HepG2 (cell line): ENCODE results near the gene RPS14. TPM values are rescaled to one million over a fixed set of nuclear protein-coding genes. Genes with fewer than 3 reads are reported as not detected.

Experiments
- ATAC-seq: fragments of 200-7000 bp; cut with Tn5 transposase; 3 replicates; pipeline ENCODE4 v1.9.1; 2020; ENCODE audit warnings: mild to moderate bottlenecking, moderate library complexity
- BruUV-seq: library from RNA; stranded (reverse); fragments of 400-500 nt; replicated peaks from 2 replicates; lab custom pipeline; 2021; lab: Mats Ljungman, UMichigan
- CTCF ChIA-PET: fragments of 300-600 bp; formaldehyde crosslinking; extraction: SDS; loops from one replicate; lab custom pipeline; 2021; ENCODE audit warnings: low total read pairs, inconsistent platforms, low intra/inter-chr PET ratio; lab: Yijun Ruan, JAX
- POLR2A ChIA-PET: fragments of 350-600 bp; sonication (Branson Sonifier 250); formaldehyde crosslinking; loops from one replicate; lab custom pipeline; 2020; ENCODE audit warnings: antibody characterized with exemption, inconsistent platforms; lab: Yijun Ruan, JAX
- DNase-seq: peaks from one replicate; pipeline ENCODE4 v3.0.0-alpha.2; 2015; ENCODE audit warnings: low spot score
- FAIRE-seq: peaks from 3 replicates; lab custom pipeline; 2011; peaks lifted over from hg19 to GRCh38; lab: Jason Lieb, UNC
- H2AFZ ChIP-seq: one replicate; pipeline ENCODE4 v1.6.1; 2011; ENCODE audit warnings: low read length, inconsistent platforms
- H3K27ac ChIP-seq: fragments of 300-600 bp; 3 replicates; pipeline ENCODE4 v1.8.0; 2011; ENCODE audit warnings: mixed run types, mild to moderate bottlenecking, mixed read lengths, low read length, inconsistent platforms; ENCODE audit not compliant: insufficient read depth; ENCODE audit errors: extremely low read length
- H3K27me3 ChIP-seq, 2 experiments: fragments of 200-600 bp in 1 of 2; 2 replicates in 1 of 2; 3 replicates in 1 of 2; pipeline versions ENCODE4 v1.6.0 to v1.8.0; 2011; ENCODE audit warnings: low read length in 2 of 2, mild to moderate bottlenecking in 2 of 2, moderate library complexity in 2 of 2, inconsistent platforms in 1 of 2; ENCODE audit not compliant: insufficient read depth in 2 of 2, control insufficient read depth in 1 of 2
- H3K36me3 ChIP-seq, 2 experiments: fragments of 200-600 bp in 1 of 2; replicated peaks in 1 of 2; 2 replicates in 1 of 2; 3 replicates in 1 of 2; pipeline versions ENCODE4 v1.5.1 to v1.8.0; 2011; ENCODE audit warnings: low read length in 2 of 2, inconsistent platforms in 1 of 2; ENCODE audit not compliant: insufficient read depth in 2 of 2, control insufficient read depth in 1 of 2
- H3K4me1 ChIP-seq: 2 replicates; pipeline ENCODE4 v1.5.1; 2012; ENCODE audit warnings: low read length, inconsistent platforms; ENCODE audit not compliant: insufficient read depth
- H3K4me2 ChIP-seq: 2 replicates; pipeline ENCODE4 v1.6.0; 2011; ENCODE audit warnings: low read depth, low read length, inconsistent platforms
- H3K4me3 ChIP-seq, 3 experiments: fragments of 200-600 bp in 1 of 3; sonication (generic), shearing (Covaris generic) in 1 of 3; replicated peaks in 1 of 3; 2 replicates each; pipeline ENCODE4 v1.5.1; 2011 to 2016; ENCODE audit warnings: low read length in 3 of 3, inconsistent platforms in 2 of 3, low read depth in 2 of 3, mild to moderate bottlenecking in 2 of 3, control low read depth in 1 of 3, mixed read lengths in 1 of 3; ENCODE audit not compliant: insufficient read depth in 1 of 3
- H3K79me2 ChIP-seq: one replicate; pipeline ENCODE4 v1.6.1; 2011; ENCODE audit warnings: low read length, inconsistent platforms; ENCODE audit not compliant: insufficient read depth
- H3K9ac ChIP-seq: 2 replicates; pipeline ENCODE4 v1.6.0; 2011; ENCODE audit warnings: mild to moderate bottlenecking, low read depth, low read length, inconsistent platforms; ENCODE audit not compliant: insufficient read depth
- H3K9me3 ChIP-seq: 2 replicates; pipeline ENCODE4 v1.5.1; 2012; ENCODE audit warnings: mild to moderate bottlenecking, low read length
- H4K20me1 ChIP-seq: 2 replicates; pipeline ENCODE4 v1.6.0; 2011; ENCODE audit warnings: inconsistent platforms, mild to moderate bottlenecking, low read length, moderate library complexity; ENCODE audit not compliant: insufficient read depth
- BHLHE40 ChIP-seq: IDR thresholded peaks from 2 replicates; pipeline ENCODE4 v1.6.1; 2011; ENCODE audit warnings: low read length, improper control_type of control experiment
- CREM ChIP-seq, 2 experiments: sonication (generic) in 1 of 2; formaldehyde crosslinking in 1 of 2; IDR thresholded peaks; 2 replicates each; pipeline versions ENCODE4 v1.4.0 to v1.6.1; 2016 to 2020; ENCODE audit warnings: antibody characterized with exemption in 1 of 2, mild to moderate bottlenecking in 1 of 2, missing genetic modification reagents in 1 of 2
- CSRNP1 ChIP-seq: sonication (generic); formaldehyde crosslinking; IDR thresholded peaks from 2 replicates; pipeline ENCODE4 v1.8.1; 2023; ENCODE audit warnings: mild to moderate bottlenecking, missing genetic modification reagents
- EP300 ChIP-seq, 3 experiments: sonication (generic) in 1 of 3; formaldehyde crosslinking in 1 of 3; IDR thresholded peaks; 2 replicates each; pipeline versions ENCODE4 v1.5.1 to v1.6.1; 2011 to 2020; ENCODE audit warnings: low read depth in 2 of 3, low read length in 2 of 3, borderline replicate concordance in 1 of 3, improper control_type of control experiment in 1 of 3, mild to moderate bottlenecking in 1 of 3, missing genetic modification reagents in 1 of 3, moderate library complexity in 1 of 3
- GFI1 ChIP-seq: sonication (generic); formaldehyde crosslinking; IDR thresholded peaks from 2 replicates; pipeline ENCODE4 v1.5.0; 2020; ENCODE audit warnings: missing genetic modification reagents, mild to moderate bottlenecking, borderline replicate concordance
- HNRNPL ChIP-seq: fragments of 200-400 bp; formaldehyde crosslinking; IDR thresholded peaks from 2 replicates; pipeline ENCODE4 v1.6.1; 2017; ENCODE audit warnings: mild to moderate bottlenecking, low read depth, low read length
- HOXA7 ChIP-seq: sonication (generic); formaldehyde crosslinking; IDR thresholded peaks from 2 replicates; pipeline ENCODE4 v1.8.1; 2022; ENCODE audit warnings: mild to moderate bottlenecking, missing genetic modification reagents, moderate library complexity
- MAZ ChIP-seq, 2 experiments: sonication (generic) in 1 of 2; formaldehyde crosslinking in 1 of 2; IDR thresholded peaks; 2 replicates each; pipeline versions ENCODE4 v1.5.0 to v1.6.1; 2012 to 2020; ENCODE audit warnings: low read depth in 2 of 2, mild to moderate bottlenecking in 2 of 2, borderline replicate concordance in 1 of 2, improper control_type of control experiment in 1 of 2, low read length in 1 of 2, missing genetic modification reagents in 1 of 2, moderate library complexity in 1 of 2
- NKX3-1 ChIP-seq: sonication (generic); formaldehyde crosslinking; IDR thresholded peaks from 2 replicates; pipeline ENCODE4 v1.5.0; 2020; ENCODE audit warnings: missing genetic modification reagents
- RFX5 ChIP-seq: IDR thresholded peaks from 2 replicates; pipeline ENCODE4 v1.6.1; 2011; ENCODE audit warnings: low read depth, low read length, improper control_type of control experiment
- RFXANK ChIP-seq: IDR thresholded peaks from 2 replicates; pipeline ENCODE4 v1.6.1; 2016
- RFXAP ChIP-seq: sonication (generic); formaldehyde crosslinking; IDR thresholded peaks from 2 replicates; pipeline ENCODE4 v1.4.0; 2020; ENCODE audit warnings: missing genetic modification reagents, borderline replicate concordance
- SMYD3 ChIP-seq: sonication (generic); formaldehyde crosslinking; IDR thresholded peaks from 2 replicates; pipeline ENCODE4 v1.8.1; 2023; ENCODE audit warnings: mild to moderate bottlenecking, missing genetic modification reagents
- TERF1 ChIP-seq: sonication (generic); formaldehyde crosslinking; IDR thresholded peaks from 2 replicates; pipeline ENCODE4 v1.8.0; 2022; ENCODE audit warnings: mild to moderate bottlenecking, missing genetic modification reagents, moderate library complexity
- ZNF414 ChIP-seq: sonication (generic); formaldehyde crosslinking; IDR thresholded peaks from 2 replicates; pipeline ENCODE4 v1.5.0; 2020; ENCODE audit warnings: missing genetic modification reagents
- WGBS: methylation state at CpG from one replicate; pipeline ENCODE4 v1.1.6; 2017; ENCODE audit warnings: low lambda C conversion rate; 5-methylcytosine and 5-hydroxymethylcytosine counted together
- in situ Hi-C: cut with HindIII; loops from 2 replicates; pipeline ENCODE4 v1.10.0; 2017; ENCODE audit warnings: low pct_unique_long_range_greater_than_20kb; ENCODE audit not compliant: extremely low pct_ligation_motif_present
- intact Hi-C: fragments of 100-400 bp; cut with micrococcal nuclease; formaldehyde crosslinking; loops from one replicate; pipeline ENCODE4 v1.10.0; 2022; ENCODE audit not compliant: unreplicated experiment
- polyA plus RNA-seq, 8 experiments: library from polyadenylated mRNA; depleted of rRNA in 3 of 8; stranded (reverse) in 7 of 8; unstranded in 1 of 8; fragments of >200 nt; fragmentation: Illumina TruSeq in 4 of 8; extraction: Trizol in 4 of 8; gene quantifications; 2 replicates each; pipeline versions ENCODE4 v1.2.1 to v1.2.3, GENCODE V29; 2011 to 2016; ENCODE audit warnings: low read depth in 4 of 8, missing spikeins in 1 of 8, mixed read lengths in 1 of 8; ENCODE audit not compliant: insufficient read depth in 1 of 8
- total RNA-seq, 5 experiments: library from RNA; depleted of rRNA; stranded (reverse); fragments of >200 nt; fragmentation: Illumina TruSeq; extraction: Trizol; gene quantifications; 2 replicates each; pipeline ENCODE4 v1.2.3, GENCODE V29; 2016; ENCODE audit warnings: low read depth in 1 of 5
- TF ChIP-seq, protein P1 (sequence below): sonication (generic); formaldehyde crosslinking; IDR thresholded peaks from 2 replicates; pipeline ENCODE4 v1.4.0; 2020; ENCODE audit warnings: mild to moderate bottlenecking, missing genetic modification reagents
- TF ChIP-seq, protein P2 (sequence below): IDR thresholded peaks from 2 replicates; pipeline ENCODE4 v1.6.1; 2016

Gene RPS14
- total and polyA plus RNA-seq, 2 of the 13 experiments (the other 11 are each of a cell fraction or from before 2014, with no cell fraction given) = 2,116 to 3,295 TPM

DNA sequence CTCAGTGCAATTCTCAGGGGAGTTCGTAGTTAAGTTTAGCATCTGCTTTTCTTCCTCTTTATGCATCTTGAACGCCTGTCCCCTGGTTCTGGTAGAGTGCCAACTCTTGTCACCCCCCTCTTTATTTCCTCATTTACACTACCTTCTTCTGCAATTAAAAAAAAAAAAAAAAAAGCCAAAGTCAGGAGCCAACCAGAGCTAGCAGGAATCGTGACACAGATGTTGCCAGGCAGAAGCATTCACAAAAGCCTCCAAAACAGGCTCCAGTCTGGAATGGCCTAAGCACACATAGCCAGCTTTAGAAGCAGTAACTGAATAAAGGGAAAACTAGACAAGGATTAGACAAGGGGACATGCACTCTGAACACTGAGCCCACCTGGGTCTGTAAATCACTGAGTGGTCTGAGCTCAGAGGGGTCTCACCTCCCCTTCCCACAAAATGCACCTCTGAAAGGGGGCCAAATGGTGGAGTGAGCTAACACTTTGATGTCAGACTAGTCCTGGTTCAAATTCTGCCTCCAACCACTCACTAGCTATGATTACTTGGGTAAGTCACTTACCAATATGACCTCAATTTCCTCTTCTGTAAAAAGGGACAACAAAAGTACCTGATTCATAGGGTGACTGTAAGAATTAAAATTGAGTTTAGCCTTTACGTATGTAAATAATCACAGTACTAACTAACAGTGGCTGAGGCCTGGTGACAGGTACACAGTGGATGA lies 38.9 kb downstream of the RPS14 start:
- ChIA-PET POLR2A (interaction anchor here (0.7 to 3.8 kb wide), 10 partner anchors 8 to 186 kb away, joined by 3 to 31 read pairs (median 4); partner anchors contain the start of gene RPS14), CTCF (interaction anchor here (1.8 kb wide), 1 partner anchor 25 kb away, joined by 5 read pairs; no protein-coding TSS in a partner anchor)
- ATAC-seq (peak; percentile 60), DNase-seq (peak; percentile 59), FAIRE-seq (no peak)
- peak overlapping the region; percentile 6 for H3K27ac ChIP-seq
- no TSS peak for BruUV-seq
- no peak overlapping the region; the same call in 1 of the 2 replicates for H3K9ac ChIP-seq
- no peak overlapping the region for H2AFZ ChIP-seq
- H3K36me3 ChIP-seq = peaks cover 0 to 6% of the 10 kb centered on the region in 2 experiments; a peak in 1 of 5 replicates
- in situ Hi-C loops (no loop called here), intact Hi-C loops (no loop called here)
- no peak overlapping the region for H3K4me3 ChIP-seq
- H3K27me3 ChIP-seq = no peaks in the 10 kb centered on the region
- peak overlapping the region; percentile 97 for H3K4me2 ChIP-seq
- H3K4me1 ChIP-seq = peaks cover 38% of the 10 kb centered on the region
- WGBS = 68% methylated on average over 4 of the region's 4 CpGs
- no peaks in the 10 kb centered on the region for H3K9me3 ChIP-seq
- peaks cover 5% of the 10 kb centered on the region for H3K79me2 ChIP-seq
- H4K20me1 ChIP-seq = no peaks in the 10 kb centered on the region
- TF ChIP-seq, protein P1, sequence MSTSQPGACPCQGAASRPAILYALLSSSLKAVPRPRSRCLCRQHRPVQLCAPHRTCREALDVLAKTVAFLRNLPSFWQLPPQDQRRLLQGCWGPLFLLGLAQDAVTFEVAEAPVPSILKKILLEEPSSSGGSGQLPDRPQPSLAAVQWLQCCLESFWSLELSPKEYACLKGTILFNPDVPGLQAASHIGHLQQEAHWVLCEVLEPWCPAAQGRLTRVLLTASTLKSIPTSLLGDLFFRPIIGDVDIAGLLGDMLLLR = no peak
- TF ChIP-seq RFXAP (CRISPR knock-in tag) (peak; percentile 100), NKX3-1 (CRISPR knock-in tag) (no peak), GFI1 (no peak), HOXA7 (CRISPR knock-in tag) (no peak), CSRNP1 (no peak), SMYD3 (no peak), RFX5 (peak; percentile 100), CREM (IDR thresholded peaks at IDR 0.05) (peak; percentile 89), CREM (CRISPR knock-in tag; IDR thresholded peaks at IDR 0.05) (no peak), BHLHE40 (0 out of 2 replicates have a peak, but pooled peaks have one; percentile 11), ZNF414 (CRISPR knock-in tag) (no peak), TERF1 (CRISPR knock-in tag) (no peak), EP300 (IDR thresholded peaks at IDR 0.05; ENCODE audit: low read depth in 2 of 2, low read length in 2 of 2) (no peak), EP300 (CRISPR knock-in tag; IDR thresholded peaks at IDR 0.05; ENCODE audit: borderline replicate concordance) (no peak), MAZ (IDR thresholded peaks at IDR 0.05; ENCODE audit: borderline replicate concordance, low read depth, low read length) (no peak), MAZ (CRISPR knock-in tag; IDR thresholded peaks at IDR 0.05; ENCODE audit: low read depth) (0 out of 2 replicates have a peak, but pooled peaks have one; percentile 19), HNRNPL (0 out of 2 replicates have a peak, but pooled peaks have one; percentile 27), RFXANK (CRISPR knock-in tag) (peak; percentile 99)
- TF ChIP-seq, protein P2, sequence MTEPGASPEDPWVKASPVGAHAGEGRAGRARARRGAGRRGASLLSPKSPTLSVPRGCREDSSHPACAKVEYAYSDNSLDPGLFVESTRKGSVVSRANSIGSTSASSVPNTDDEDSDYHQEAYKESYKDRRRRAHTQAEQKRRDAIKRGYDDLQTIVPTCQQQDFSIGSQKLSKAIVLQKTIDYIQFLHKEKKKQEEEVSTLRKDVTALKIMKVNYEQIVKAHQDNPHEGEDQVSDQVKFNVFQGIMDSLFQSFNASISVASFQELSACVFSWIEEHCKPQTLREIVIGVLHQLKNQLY (CRISPR knock-in tag) = no peak
